A549 treated with DMSO at 1 μM for 4 hours (cell line): ENCODE data around the gene HCN4. TPM values are rescaled to one million over a fixed set of nuclear protein-coding genes. Genes with fewer than 3 reads are reported as not detected.

ENCODE experiments used
- total RNA-seq: library from RNA; stranded (reverse); fragments of 200-300 nt; extraction: Qiagen RNA extraction; gene quantifications from 5 replicates; pipeline ENCODE4 v1.2.3, GENCODE V29; 2022; ENCODE audit warnings: low read depth

HCN4 gene
- total RNA-seq, result 0.21 to 0.31 TPM (median 0.28 TPM) in 5 replicates

DNA sequence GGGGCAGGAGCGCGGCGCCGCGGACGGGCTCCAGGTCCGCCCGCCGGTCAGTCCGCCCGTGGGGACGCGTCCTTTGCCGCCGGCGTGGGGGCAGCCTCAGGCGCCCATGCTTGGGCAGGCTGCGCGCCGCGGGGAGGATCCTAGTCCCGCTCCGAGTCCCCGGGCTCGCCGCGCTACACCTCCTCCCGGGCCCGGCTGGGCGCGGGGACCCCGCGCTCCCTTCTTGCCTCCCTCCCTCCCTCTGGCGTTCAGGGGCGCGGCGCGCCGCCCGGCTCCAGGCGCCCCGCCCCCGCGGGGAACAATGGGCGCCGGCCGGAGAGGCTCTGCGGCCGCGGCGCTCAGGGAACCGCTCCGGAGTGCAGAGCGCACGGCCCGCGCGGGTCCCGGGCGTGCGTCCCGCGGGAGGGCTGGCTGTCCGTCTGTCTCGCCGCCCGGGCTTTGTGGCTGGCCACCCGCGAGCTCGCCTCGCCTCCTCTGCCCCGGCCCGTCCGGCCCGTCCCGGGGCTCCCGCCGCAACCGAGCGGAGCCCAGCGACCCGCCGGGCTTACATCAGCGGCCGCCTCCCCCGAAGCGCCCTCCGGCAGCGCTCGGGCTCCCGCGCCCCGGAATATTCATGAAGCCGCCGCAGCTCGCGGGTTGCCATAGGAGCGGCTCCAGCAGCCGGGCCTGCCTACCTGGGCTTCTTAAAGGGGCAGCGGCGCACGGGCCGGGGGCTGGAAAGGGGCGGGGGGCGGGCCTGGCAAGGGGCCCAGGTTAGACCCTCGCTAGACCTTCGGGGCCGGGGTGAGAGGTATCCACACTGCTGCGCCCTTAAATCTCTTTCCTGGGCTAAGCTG is at the start of gene HCN4:
Gene HCN4, minus strand, starts transcription at position 658 of the 836 bp plus-strand sequence. CDS start 688 bp downstream, outside the sequence.

Other genes starting within 250 kb of the HCN4 start
- gene REC114, start 74.2 kb upstream of the HCN4 start, total RNA-seq, result not detected in 5 replicates